M059J (cell line): ENCODE results near the gene AURKAIP1. TPM values are rescaled to one million over a fixed set of nuclear protein-coding genes. Genes with fewer than 3 reads are reported as not detected.
A peak's percentile ranks its signal among the peaks of the same experiment; 100 is the strongest.

Experiments used
- DNase-seq: peaks from one replicate; pipeline ENCODE4 v3.0.0-alpha.2; 2012; ENCODE audit warnings: low read depth
- total RNA-seq: library from RNA; depleted of rRNA; stranded (reverse); fragments of >200 nt; shearing (Covaris generic); gene quantifications from 2 replicates; pipeline ENCODE4 v1.2.3, GENCODE V29; 2014; rRNA removed

AURKAIP1 gene
- total RNA-seq, 1 experiment from 2014 or later, result 178 TPM

- DNase-seq, result no peak
Measured at GRCh38 chr1:1333551-1334241, 41.3 kb downstream of the AURKAIP1 start.

GRCh38 chr1:1332774-1333480, 42.1 kb downstream of the AURKAIP1 start:
- no peak for DNase-seq

GRCh38 chr1:1332031-1332755, 42.8 kb downstream of the AURKAIP1 start:
- DNase-seq, result no peak

GRCh38 chr1:1331068-1331965, 43.7 kb downstream of the AURKAIP1 start, which contains the start of gene TAS1R3:
TSS of gene TAS1R3 (plus strand) at chr1:1331280. CDS start at chr1:1331346, 66 bp downstream.
- peak; percentile 22 for DNase-seq

- DNase-seq, result no peak
Measured at GRCh38 chr1:1330366-1331067, 44.5 kb downstream of the AURKAIP1 start.

GRCh38 chr1:1329304-1330210, 45.5 kb downstream of the AURKAIP1 start:
- no peak for DNase-seq

- DNase-seq, result no peak
Measured at GRCh38 chr1:1328254-1328653, 46.8 kb downstream of the AURKAIP1 start.

GRCh38 chr1:1327291-1327690, 47.7 kb downstream of the AURKAIP1 start:
- DNase-seq, result no peak

GRCh38 chr1:1326075-1326605, 48.9 kb downstream of the AURKAIP1 start:
- DNase-seq, result no peak

GRCh38 chr1:1325288-1326074, 49.5 kb downstream of the AURKAIP1 start:
- DNase-seq, result peak; percentile 43

GRCh38 chr1:1324524-1325287, 50.3 kb downstream of the AURKAIP1 start, which contains the start of the genes CPTP and INTS11:
TSS of gene CPTP (plus strand) at chr1:1324802. CDS start at chr1:1326911, 2,109 bp downstream.
TSS of gene INTS11 (minus strand) at chr1:1324660. CDS start at chr1:1324608, 52 bp downstream.
- DNase-seq, result peak; percentile 84

GRCh38 chr1:1324084-1324523, 50.9 kb downstream of the AURKAIP1 start:
- DNase-seq, result no peak

Other genes starting within 250 kb of the AURKAIP1 start
- gene TTLL10, start 201.3 kb downstream of the AURKAIP1 start, total RNA-seq, result not detected in 2 replicates
- gene TNFRSF18, start 168.6 kb downstream of the AURKAIP1 start, total RNA-seq, result not detected in 2 replicates
- gene TNFRSF4, start 161.1 kb downstream of the AURKAIP1 start, total RNA-seq, result not detected in 2 replicates
- 100 and 196 TPM in 2 replicates for gene SDF4, start 143.2 kb downstream of the AURKAIP1 start, total RNA-seq
- gene B3GALT6, start 143.0 kb downstream of the AURKAIP1 start, total RNA-seq, result 17.4 and 30.1 TPM in 2 replicates
- gene C1QTNF12, start 128.5 kb downstream of the AURKAIP1 start, total RNA-seq, result not detected in 2 replicates
- gene UBE2J2, start 101.4 kb downstream of the AURKAIP1 start, total RNA-seq, result 42.8 and 59.5 TPM in 2 replicates
- 0.62 TPM in 1 of 2 replicates, not detected in the other for gene SCNN1D, start 94.8 kb downstream of the AURKAIP1 start, total RNA-seq
- gene ACAP3, start 67.3 kb downstream of the AURKAIP1 start, total RNA-seq, result 13.9 and 15.3 TPM in 2 replicates
- gene PUSL1, start 66.6 kb downstream of the AURKAIP1 start, total RNA-seq, result 23.6 and 40.3 TPM in 2 replicates
- 74.7 and 87.4 TPM in 2 replicates for gene INTS11, start 50.5 kb downstream of the AURKAIP1 start, total RNA-seq
- gene CPTP, start 50.4 kb downstream of the AURKAIP1 start, total RNA-seq, result 22.4 and 35.1 TPM in 2 replicates
- not detected in 2 replicates for gene TAS1R3, start 43.9 kb downstream of the AURKAIP1 start, total RNA-seq
- gene DVL1, start 25.8 kb downstream of the AURKAIP1 start, total RNA-seq, result 22.4 and 34.5 TPM in 2 replicates
- gene MXRA8, start 16.7 kb downstream of the AURKAIP1 start, total RNA-seq, result 0.25 and 2.6 TPM in 2 replicates
- gene CCNL2, start 24.1 kb upstream of the AURKAIP1 start, total RNA-seq, result 29.9 and 35.2 TPM in 2 replicates
- gene MRPL20, start 32.1 kb upstream of the AURKAIP1 start, total RNA-seq, result 160 and 166 TPM in 2 replicates
- 0.17 and 0.64 TPM in 2 replicates for gene ANKRD65, start 46.1 kb upstream of the AURKAIP1 start, total RNA-seq
- gene VWA1, start 60.5 kb upstream of the AURKAIP1 start, total RNA-seq, result 0.12 and 1.1 TPM in 2 replicates
- gene ATAD3C, start 74.5 kb upstream of the AURKAIP1 start, total RNA-seq, result not detected in 2 replicates
- gene ATAD3B, start 96.6 kb upstream of the AURKAIP1 start, total RNA-seq, result 2.9 and 7.7 TPM in 2 replicates
- gene ATAD3A, start 137.0 kb upstream of the AURKAIP1 start, total RNA-seq, result 26.7 and 55.9 TPM in 2 replicates
- gene TMEM240, start 165.4 kb upstream of the AURKAIP1 start, total RNA-seq, result 0.15 TPM in 1 of 2 replicates, not detected in the other
- gene SSU72, start 199.7 kb upstream of the AURKAIP1 start, total RNA-seq, result 69.3 and 96.9 TPM in 2 replicates
- gene FNDC10, start 224.9 kb upstream of the AURKAIP1 start, total RNA-seq, result 1.1 and 6.1 TPM in 2 replicates
- gene MIB2, start 240.3 kb upstream of the AURKAIP1 start, total RNA-seq, result 15.8 and 28.6 TPM in 2 replicates